NCI-H2029 treated with DMSO at 0.1 percent for 48 hours (cell line): ENCODE data around the gene MBD3L3.
"Not testable (repeated sequence)": the region's sequence is repeated elsewhere in the genome, so short reads cannot be mapped to it uniquely, and the experiment has no call there.

Experiments
- DNase-seq: peaks from one replicate; lab custom pipeline; 2025; lab: John Stamatoyannopoulos, UW

MBD3L3 gene

DNA sequence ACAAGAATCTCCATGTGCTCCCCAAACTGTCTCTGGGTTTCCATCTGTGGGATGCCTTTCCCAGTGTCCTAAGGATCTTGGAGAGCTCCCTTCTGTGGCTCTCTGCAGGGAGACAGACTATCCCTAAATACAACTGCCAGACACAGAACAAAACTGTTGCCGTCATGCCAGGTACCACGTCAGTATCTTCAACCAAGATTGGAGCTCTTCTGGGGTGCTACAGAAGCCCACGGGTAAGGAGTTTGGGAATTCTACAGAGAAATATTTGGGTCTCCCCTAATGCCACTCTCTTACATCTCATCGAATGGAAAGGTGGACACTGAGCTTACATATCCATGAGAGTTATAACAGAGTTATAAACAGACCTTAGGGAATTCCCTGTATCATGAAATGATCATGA is 4.9 kb upstream of the MBD3L3 start:
- no peak for DNase-seq

DNA sequence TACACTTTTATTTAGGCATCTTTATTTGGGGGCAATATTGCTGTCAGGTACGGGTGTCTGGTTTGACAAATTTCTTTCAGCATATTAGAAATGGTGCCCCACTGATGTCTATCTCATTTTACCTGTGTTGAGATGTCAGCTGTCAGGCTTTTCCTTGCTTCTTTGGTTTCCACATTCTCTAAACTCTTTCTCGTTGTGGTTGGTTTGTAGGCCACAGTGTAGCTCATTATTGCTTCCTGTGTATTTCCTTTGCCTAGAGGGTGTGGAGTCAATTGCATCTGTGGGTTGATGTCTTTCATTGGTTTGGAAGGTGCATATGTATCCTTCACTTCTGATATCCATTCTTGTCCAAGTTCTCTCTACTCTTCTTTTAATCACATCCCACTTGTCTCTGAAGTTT is 1.5 kb upstream of the MBD3L3 start:
- DNase-seq = not testable (repeated sequence)

DNA sequence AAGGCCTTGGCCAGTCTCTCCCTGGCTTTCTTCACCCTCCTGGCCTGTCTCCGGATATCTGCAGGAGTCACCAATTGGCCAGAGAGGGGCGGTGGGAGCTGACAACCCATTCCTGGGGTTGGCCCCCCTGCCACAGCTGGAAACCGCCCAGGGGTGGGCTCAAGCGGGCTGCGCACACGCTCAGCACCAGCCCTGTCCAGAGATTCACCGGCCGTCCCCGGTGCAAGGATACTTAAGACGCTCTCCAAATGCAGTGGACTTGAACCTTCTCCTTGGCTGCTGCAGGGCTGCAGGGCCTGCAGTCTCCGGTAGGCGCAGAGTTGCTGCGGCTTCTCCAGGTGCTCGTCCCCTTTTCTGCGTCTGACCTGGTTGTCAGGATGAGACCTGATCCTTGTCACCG is 2.1 kb downstream of the MBD3L3 start:
- DNase-seq = not testable (repeated sequence)

DNA sequence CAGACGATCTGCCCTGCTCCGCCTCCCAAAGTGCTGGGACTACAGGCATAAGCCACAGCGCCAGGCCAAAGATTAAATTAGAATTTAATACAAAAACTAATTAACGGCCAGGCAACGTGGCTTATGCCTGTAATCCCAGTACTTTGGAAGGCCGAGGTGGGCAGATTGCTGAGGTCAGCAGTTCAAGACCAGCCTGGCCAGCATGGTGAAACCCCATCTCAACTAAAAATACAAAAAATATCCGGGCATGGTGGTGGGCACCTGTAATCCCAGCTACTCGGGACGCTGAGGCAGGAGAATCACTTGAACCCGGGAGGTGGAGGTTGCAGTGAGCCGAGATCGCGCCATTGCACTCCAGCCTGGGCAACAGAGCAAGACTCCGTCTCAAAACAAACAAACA is 2.8 kb downstream of the MBD3L3 start:
- not testable (repeated sequence) for DNase-seq

DNA sequence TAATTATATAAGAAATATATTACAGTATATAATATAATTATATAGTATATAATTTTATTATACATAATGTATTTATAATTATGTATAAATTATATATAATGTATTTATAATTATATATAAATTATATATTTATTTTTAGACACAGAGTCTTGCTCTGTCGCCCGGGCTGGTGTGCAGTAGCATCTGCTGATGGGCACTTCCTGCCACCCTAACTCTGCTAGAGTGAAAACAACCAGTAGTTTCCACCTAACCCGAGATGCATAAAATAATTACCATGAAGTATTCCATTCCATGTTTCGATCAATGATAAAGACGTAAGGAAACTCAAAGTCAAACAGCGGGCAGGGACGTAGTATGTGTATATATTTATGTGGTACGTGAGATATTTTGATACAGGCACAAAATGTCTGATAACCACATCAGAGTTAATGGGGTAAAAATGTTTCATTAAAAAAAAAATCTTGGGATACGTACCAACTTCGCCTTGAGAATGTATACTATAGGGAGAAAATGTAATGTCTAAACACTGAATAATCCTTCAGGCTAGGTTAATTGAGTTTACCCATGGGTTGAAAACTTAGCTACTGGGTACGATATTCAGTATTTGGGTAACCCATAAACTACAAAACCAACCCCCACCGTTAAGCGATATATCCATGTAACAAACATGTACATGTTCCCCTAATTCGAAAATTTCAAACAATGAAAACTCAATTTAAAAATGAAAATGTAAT is 3.7 kb downstream of the MBD3L3 start:
- not testable (repeated sequence) for DNase-seq

DNA sequence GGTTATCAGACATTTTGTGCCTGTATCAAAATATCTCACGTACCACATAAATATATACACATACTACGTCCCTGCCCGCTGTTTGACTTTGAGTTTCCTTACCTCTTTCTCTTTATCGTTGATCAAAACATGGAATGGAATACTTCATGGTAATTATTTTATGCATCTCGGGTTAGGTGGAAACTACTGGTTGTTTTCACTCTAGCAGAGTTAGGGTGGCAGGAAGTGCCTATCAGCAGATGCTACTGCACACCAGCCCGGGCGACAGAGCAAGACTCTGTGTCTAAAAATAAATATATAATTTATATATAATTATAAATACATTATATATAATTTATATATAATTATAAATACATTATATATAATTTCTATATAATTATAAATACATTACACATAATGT is 5.6 kb downstream of the MBD3L3 start:
- DNase-seq = not testable (repeated sequence)

DNA sequence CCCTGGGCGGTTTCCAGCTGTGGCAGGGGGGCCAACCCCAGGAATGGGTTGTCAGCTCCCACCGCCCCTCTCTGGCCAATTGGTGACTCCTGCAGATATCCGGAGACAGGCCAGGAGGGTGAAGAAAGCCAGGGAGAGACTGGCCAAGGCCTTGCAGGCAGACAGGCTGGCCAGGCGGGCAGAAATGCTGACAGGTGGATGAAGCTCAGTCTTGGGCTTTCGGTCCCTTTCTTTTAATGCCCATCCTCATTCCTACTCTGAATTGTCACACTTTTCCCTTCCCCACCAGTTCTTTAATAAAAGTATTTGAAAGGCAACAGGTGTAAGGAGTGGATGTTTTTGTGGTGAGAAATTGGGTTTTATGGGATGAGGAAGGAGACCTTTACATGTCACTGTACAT is 7.1 kb downstream of the MBD3L3 start:
- not testable (repeated sequence) for DNase-seq

DNA sequence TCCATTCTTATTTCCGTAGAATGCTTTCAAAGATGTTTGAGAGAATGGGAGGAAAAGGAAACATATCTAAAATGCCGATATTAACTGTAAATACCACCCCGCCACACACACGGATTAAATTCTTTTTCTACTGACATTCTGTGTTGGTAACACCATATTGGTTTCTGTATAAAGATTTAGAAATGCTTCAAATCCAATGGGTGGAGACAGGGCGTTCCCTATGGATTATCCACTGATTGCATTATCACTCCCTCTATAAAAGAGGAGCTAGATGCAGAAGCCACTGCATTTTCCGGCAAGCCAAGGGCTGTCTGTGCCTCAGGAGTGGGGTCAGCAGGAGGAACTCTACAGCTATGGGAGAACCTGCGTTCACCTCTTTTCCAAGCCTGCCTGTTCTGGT is 9.5 kb downstream of the MBD3L3 start, which contains the start of gene MBD3L2:
MBD3L2 (plus strand) TSS at position 301 of the 400 bp plus-strand sequence; CDS start at position 354, 53 bp downstream.
- not testable (repeated sequence) for DNase-seq

DNA sequence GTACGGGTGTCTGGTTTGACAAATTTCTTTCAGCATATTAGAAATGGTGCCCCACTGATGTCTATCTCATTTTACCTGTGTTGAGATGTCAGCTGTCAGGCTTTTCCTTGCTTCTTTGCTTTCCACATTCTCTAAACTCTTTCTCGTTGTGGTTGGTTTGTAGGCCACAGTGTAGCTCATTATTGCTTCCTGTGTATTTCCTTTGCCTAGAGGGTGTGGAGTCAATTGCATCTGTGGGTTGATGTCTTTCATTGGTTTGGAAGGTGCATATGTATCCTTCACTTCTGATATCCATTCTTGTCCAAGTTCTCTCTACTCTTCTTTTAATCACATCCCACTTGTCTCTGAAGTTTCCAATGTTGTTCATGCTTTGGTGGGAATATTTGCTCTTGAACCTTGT is 16.9 kb downstream of the MBD3L3 start:
- not testable (repeated sequence) for DNase-seq

DNA sequence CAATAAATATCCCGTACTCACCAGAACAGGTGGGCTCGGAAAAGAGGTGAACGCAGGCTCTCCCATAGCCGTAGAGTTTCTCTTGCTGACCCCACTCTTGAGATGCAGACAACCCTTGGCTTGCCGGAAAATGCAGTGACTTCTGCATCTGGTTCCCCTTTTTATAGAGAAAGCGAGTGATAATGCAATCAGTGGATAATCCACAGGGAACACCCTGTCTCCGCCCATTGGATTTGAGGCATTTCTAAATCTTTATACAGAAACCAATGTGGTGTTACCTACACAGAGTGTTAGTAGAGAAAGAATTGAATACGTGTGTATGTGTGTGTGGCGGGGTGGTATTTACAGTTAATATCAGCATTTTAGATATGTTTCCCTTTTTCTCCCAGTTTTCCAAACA is 18.4 kb downstream of the MBD3L3 start, which contains the start of gene MBD3L4:
MBD3L4 (minus strand) TSS at position 101 of the 400 bp plus-strand sequence; CDS start at position 66, 35 bp downstream.
- not testable (repeated sequence) for DNase-seq

DNA sequence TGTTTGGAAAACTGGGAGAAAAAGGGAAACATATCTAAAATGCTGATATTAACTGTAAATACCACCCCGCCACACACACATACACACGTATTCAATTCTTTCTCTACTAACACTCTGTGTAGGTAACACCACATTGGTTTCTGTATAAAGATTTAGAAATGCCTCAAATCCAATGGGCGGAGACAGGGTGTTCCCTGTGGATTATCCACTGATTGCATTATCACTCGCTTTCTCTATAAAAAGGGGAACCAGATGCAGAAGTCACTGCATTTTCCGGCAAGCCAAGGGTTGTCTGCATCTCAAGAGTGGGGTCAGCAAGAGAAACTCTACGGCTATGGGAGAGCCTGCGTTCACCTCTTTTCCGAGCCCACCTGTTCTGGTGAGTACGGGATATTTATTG is 28.2 kb downstream of the MBD3L3 start, which contains the start of gene MBD3L5:
MBD3L5 (plus strand) TSS at position 301 of the 400 bp plus-strand sequence; CDS start at position 335, 34 bp downstream.
- not testable (repeated sequence) for DNase-seq

DNA sequence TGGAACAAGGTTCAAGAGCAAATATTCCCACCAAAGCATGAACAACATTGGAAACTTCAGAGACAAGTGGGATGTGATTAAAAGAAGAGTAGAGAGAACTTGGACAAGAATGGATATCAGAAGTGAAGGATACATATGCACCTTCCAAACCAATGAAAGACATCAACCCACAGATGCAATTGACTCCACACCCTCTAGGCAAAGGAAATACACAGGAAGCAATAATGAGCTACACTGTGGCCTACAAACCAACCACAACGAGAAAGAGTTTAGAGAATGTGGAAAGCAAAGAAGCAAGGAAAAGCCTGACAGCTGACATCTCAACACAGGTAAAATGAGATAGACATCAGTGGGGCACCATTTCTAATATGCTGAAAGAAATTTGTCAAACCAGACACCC is 29.7 kb downstream of the MBD3L3 start:
- not testable (repeated sequence) for DNase-seq

DNA sequence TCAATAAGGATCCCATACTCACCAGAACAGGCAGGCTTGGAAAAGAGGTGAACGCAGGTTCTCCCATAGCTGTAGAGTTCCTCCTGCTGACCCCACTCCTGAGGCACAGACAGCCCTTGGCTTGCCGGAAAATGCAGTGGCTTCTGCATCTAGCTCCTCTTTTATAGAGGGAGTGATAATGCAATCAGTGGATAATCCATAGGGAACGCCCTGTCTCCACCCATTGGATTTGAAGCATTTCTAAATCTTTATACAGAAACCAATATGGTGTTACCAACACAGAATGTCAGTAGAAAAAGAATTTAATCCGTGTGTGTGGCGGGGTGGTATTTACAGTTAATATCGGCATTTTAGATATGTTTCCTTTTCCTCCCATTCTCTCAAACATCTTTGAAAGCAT is 37.1 kb downstream of the MBD3L3 start, which contains the start of gene MBD3L2B:
MBD3L2B (minus strand) TSS at position 101 of the 400 bp plus-strand sequence; CDS start at position 67, 34 bp downstream.
- DNase-seq = not testable (repeated sequence)

DNA sequence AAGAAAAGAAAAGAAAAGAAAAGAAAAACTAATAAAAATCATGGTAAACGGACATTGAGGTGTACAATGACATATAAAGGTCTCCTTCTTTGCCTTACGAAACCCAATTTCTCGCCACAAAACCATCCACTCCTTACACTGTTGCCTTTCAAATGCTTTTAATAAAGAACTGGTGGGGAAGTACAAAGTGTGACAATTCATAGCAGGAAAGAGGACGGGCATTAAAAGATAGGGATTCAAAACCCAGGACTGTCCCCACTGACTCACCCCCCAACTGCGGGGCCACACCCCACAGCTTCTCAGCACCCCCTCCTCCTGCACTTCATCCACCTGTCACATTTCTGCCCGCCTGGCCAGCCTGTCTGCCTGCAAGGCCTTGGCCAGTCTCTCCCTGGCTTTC is 39.6 kb downstream of the MBD3L3 start:
- no peak for DNase-seq

DNA sequence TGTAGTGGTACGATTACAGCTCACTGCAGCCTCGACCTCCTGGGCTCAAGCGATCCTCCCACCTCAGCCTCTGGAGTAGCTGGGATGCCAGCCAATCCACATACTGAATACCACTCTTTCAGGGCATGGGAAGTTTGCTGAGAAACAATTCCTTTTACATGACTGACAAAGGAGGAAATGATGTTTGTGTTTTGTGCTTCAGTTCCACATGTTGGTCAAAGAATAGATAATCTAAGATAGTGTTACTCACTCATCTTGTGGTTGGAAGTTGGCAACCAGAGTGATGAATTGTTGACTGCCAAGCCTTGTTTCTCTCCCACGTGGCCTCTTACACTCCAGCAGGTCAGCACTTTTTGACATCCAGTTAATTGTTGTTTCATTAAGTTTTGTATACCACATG is 44.8 kb downstream of the MBD3L3 start:
- no peak for DNase-seq

DNA sequence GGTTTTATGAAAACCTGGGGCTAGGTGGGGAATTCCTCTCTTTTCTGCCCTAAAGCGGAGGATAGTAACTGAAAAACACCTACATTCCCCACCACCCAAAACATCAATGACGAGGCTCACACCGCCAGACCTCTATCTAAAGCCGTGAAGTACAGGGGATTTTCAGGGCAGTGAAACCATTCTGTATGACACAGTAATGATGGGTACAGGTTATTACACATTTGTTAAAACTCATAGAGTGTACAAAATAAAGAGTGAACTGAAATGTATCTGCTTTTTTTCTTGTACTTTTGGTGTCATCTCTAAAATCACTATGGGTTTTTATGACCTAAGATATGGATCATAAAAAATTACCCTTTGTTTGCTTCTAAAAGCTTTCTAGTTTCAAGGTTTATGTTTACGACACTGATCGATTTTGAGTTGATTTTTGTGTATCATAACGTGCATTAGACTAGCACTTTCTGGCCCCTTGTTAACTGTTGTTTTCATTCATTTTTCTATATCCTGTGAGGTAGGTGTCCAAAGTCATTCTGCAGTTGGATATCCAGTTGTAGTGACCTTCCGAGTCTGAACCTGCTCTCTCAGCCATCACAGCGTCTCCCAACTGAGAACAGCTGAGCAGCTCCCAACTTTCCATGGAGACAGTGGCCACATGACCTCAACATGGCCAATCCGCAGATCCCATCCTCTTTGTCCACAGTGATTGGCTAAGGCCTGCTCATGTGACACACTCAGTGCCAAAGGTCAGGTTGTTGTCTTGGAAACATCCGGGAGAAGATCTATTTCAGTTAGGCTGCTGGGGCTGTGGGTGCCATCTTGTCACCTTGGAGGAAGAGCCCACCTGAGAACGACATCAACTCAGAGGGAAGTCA is 47.5 kb downstream of the MBD3L3 start:
- no peak for DNase-seq

DNA sequence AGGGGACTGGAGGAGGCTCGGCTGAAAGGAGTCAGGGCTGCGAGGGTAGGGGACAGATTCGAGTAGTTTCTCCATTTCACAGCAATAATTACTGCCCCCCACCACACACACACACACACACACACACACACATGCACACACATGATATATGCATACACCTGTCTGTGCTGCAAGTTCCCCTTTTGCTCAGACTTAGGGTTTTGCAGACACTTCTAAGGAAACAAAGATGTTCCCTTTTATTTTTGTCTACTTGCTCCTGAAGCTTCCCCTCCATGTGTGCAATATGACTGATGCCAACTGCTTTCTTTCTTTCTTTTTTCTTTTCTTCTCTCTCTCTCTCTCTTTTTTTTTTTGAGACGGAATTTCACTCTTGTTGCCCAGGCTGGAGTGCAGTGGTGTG is 50.6 kb downstream of the MBD3L3 start:
- DNase-seq = no peak
